SK-N-SH (cell line): ENCODE data around the gene NBPF3.

Experiments
- CTCF ChIP-seq: fragments of 200-600 bp; sonication (generic); IDR thresholded peaks from 2 replicates; pipeline ENCODE4 v1.6.1; 2017; ENCODE audit warnings: antibody characterized with exemption, mild to moderate bottlenecking, moderate library complexity
- ELF1 ChIP-seq: IDR thresholded peaks from 2 replicates; pipeline ENCODE4 v1.4.0; 2012
- EZH2phosphoT487 ChIP-seq: fragments of 200-600 bp; sonication (generic); IDR thresholded peaks from 2 replicates; pipeline ENCODE4 v1.6.1; 2017; ENCODE audit warnings: low read depth, mixed run types, mild to moderate bottlenecking, antibody characterized with exemption, moderate library complexity, borderline replicate concordance
- MAX ChIP-seq: IDR thresholded peaks from 2 replicates; pipeline ENCODE4 v1.4.0; 2012; ENCODE audit warnings: low read depth
- RAD21 ChIP-seq: IDR thresholded peaks from 2 replicates; pipeline ENCODE4 v1.6.1; 2012; ENCODE audit warnings: mild to moderate bottlenecking, low read length
- TEAD4 ChIP-seq: IDR thresholded peaks from 2 replicates; pipeline ENCODE4 v1.4.0; 2012; ENCODE audit warnings: mild to moderate bottlenecking, borderline replicate concordance; ENCODE audit not compliant: insufficient read depth

- TF ChIP-seq MAX (no peak), CTCF (no peak), TEAD4 (no peak), RAD21 (no peak), ELF1 (no peak), EZH2phosphoT487 (no peak)
Observed at GRCh38 chr1:21496063-21496462, 56.1 kb downstream of the NBPF3 start.
